ENCODE measurements around the gene FZR1.
A peak's percentile ranks its signal among the peaks of the same experiment; 100 is the strongest.

FZR1 gene

DNA sequence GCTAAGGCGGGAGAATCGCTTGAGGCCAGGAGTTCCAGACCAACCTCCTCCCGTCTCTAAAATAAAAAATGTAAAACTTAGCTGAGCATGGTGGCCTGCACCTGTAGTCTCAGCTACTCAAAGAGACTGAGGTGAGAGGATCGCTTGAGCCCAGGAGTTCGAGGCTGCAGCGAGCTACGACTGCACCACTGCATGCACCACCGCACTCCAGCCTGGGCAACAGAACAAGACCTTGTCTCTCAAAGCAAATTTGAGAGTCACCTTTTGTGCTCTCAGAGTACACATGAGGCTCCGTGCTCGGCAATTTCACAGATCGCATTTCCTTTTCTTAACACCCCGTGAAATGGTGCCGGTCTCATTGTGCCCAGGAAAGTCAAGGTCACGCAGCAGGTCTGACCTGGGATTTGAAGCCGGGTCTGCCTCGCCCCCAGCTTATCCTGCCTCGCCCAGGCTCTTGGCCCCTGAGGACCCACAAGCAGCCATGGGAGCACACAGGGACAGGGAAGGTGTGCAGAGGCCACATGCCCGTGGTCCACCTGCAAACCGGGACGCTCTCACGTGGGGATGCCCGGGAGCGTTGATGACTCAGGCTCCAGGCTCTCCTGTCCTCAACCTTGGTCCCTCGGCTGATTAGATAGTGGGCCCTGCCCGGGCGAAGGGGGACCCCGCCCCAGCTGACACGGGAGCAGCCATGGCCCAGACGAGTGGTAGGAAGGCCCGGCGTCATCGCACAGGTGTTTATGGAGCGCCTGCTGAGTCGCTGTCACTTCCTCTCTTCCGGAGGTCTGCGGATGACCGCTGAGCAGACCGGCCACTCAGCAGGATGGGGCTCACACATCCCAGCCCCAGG, 24.6 kb upstream of the FZR1 start:
- no peak for DNase-seq (ENCODE audit: low spot score)
- CTCF ChIA-PET = no interaction called here
- TF ChIP-seq, protein P1, sequence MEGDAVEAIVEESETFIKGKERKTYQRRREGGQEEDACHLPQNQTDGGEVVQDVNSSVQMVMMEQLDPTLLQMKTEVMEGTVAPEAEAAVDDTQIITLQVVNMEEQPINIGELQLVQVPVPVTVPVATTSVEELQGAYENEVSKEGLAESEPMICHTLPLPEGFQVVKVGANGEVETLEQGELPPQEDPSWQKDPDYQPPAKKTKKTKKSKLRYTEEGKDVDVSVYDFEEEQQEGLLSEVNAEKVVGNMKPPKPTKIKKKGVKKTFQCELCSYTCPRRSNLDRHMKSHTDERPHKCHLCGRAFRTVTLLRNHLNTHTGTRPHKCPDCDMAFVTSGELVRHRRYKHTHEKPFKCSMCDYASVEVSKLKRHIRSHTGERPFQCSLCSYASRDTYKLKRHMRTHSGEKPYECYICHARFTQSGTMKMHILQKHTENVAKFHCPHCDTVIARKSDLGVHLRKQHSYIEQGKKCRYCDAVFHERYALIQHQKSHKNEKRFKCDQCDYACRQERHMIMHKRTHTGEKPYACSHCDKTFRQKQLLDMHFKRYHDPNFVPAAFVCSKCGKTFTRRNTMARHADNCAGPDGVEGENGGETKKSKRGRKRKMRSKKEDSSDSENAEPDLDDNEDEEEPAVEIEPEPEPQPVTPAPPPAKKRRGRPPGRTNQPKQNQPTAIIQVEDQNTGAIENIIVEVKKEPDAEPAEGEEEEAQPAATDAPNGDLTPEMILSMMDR (conservative IDR thresholded peaks at IDR 0.05; ENCODE audit: low read depth) = no peak
- POLR2A ChIA-PET (ENCODE audit: low non-redundant PET) = no interaction called here
- no peak overlapping the region for H3K27ac ChIP-seq

DNA sequence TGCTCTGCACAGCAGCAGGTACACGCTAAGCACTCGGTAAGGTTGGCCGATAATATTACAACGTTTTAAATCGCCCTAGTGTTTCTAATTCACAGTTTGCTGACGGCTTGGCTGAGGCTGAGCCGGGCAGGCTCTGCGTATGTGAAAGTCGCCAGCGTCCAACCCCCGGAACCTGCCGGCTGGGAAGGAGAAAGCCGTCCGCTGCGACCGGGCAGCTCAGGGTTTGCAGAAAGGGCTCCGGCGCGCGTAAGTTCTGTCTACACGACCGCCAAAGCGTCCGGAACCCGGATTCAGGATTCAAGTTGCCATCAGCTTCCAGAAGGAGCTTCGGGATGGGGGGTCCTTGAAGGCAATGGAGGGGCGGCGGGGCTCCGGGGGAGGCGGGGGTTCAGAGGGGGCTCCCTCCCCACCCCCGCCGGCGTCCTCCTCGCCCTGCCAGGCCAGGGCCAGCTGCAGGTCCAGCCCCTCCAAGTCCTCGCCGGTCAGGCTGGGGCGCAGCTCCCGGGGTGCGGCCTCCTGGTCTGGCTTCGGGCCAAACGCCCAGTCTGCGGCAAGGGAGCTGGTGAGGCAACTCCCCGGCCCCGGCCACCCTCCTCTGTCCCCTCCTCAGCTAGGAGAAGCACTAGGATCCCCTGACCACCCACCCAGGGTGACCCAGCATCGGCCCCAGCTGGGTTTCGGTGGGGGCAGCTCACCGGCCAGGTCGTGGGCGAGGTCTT, 23.4 kb upstream of the FZR1 start:
- H3K27ac ChIP-seq = 0 out of 2 replicates have a peak overlapping the region, but pooled peaks have one; percentile 4
- ChIA-PET CTCF (interaction anchor here (0.6 kb wide), 1 partner anchor 175 kb away, joined by 8 read pairs; no protein-coding TSS in a partner anchor), POLR2A (ENCODE audit: low non-redundant PET) (no interaction called here)
- TF ChIP-seq, protein P1 (conservative IDR thresholded peaks at IDR 0.05; ENCODE audit: low read depth) = no peak
- no peak for DNase-seq (ENCODE audit: low spot score)

DNA sequence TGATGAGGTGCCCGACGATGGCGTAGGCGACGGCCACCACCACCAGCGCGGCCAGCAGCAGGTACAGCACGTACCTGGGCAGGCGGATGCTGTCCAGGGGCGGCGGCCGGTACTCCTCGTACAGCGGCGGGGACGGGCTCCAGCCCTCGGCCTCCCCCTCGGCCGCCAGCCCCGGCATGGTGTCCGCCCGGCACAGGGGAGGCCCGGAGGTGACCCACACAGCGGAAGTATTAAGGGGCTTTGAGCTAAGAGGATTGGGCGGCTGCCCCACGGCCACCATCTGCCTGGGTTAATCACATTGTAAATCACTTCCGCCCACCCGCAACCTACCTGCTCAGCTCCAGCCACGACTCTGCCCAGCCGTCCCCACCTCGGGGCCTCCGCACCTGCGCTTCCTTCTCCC, 22.9 kb upstream of the FZR1 start, which contains the start of gene SMIM44:
Gene SMIM44, minus strand, starts transcription at position 216 of the 403 bp plus-strand sequence. Its CDS starts 38 bp downstream, at position 178.
- ChIA-PET POLR2A (ENCODE audit: low non-redundant PET) (no interaction called here), CTCF (no interaction called here)
- 0 out of 2 replicates have a peak within 1 kb of the TSS, but pooled peaks have one; percentile 4 for H3K27ac ChIP-seq
- TF ChIP-seq, protein P1 (conservative IDR thresholded peaks at IDR 0.05; ENCODE audit: low read depth) = no peak
- no peak for DNase-seq (ENCODE audit: low spot score)

DNA sequence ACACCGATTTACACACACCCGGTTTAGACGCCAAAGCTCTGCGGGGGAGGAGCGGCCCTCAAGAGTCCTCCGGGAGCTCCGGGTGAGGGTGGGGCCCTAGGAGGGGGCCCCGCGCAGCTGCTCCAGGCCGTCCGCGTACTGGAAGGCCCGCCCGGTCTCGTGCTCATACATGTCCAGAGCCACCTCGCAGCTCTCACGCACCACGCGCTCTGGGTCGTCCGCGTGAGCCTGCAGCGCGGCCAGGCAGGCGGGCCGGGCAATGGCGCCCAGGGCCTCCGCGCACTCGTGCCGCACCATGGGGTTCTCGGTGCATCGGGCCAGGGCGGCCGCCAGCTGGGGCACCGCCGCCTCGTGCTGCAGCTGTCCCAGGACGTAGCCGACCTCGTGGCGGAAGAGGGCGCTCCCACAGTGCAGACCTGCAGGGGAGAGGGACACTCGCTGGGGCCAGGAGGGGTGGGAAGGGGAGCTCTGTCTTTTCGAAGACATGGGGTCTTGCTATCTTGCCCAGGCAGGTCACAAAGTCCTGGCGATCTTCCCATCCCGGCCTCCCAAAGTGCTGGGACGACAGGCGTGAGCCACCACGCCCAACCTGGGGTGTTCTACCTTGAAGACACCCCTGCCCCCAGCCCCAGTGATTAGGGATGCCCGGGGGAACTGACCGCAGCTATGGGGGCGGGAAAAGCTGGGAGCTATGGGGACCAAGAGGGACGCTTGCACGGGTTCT, 14.6 kb upstream of the FZR1 start:
- ChIA-PET CTCF (interaction anchor here (0.5 kb wide), 1 partner anchor 53 kb away, joined by 3 read pairs; no protein-coding TSS in a partner anchor), POLR2A (ENCODE audit: low non-redundant PET) (no interaction called here)
- H3K27ac ChIP-seq = no peak overlapping the region
- no peak for DNase-seq (ENCODE audit: low spot score)
- TF ChIP-seq, protein P1 (conservative IDR thresholded peaks at IDR 0.05; ENCODE audit: low read depth) = no peak

DNA sequence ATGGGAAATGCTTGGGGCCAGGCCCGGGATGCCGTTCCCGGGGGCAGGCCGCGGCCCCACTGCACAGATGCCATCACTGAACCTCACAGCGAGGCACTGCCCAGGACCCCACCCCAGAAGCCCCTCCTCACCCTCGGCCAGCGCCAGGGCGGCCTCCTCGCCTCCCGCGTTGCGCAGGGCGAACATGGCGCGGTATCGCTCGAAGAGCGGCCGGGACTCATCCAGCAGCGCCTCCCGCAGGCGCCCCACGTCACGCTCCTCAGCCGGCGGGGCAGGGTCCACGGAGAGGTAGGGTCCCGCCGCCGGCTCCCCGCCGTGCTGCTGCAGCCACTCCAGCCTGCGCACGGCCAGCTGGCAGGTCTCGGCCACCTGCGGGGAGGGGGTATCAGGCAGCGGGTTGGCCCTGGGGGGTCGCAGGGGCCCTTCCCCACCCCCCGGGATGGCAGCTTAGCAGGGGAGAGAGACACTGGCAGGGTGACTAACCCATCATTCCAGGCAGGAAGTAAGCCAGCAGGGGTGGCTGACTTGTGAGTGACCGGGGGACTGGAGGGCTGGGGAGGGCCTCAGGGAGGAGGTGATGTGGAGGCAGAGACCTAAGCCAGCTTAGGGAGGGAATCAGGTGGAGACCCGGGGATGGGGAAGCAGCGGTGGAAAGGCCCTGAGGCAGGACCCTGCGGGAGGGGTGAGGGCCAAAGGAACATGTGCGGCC, 13.8 kb upstream of the FZR1 start:
- CTCF ChIA-PET = interaction anchor here (0.5 kb wide), 1 partner anchor 53 kb away, joined by 3 read pairs; no protein-coding TSS in a partner anchor
- no peak for DNase-seq (ENCODE audit: low spot score)
- POLR2A ChIA-PET (ENCODE audit: low non-redundant PET) = no interaction called here
- TF ChIP-seq, protein P1 (conservative IDR thresholded peaks at IDR 0.05; ENCODE audit: low read depth) = no peak
- no peak overlapping the region for H3K27ac ChIP-seq

Data from RWPE1 (cell line).